Measurements from ENCODE around the gene THSD7A.

DNA sequence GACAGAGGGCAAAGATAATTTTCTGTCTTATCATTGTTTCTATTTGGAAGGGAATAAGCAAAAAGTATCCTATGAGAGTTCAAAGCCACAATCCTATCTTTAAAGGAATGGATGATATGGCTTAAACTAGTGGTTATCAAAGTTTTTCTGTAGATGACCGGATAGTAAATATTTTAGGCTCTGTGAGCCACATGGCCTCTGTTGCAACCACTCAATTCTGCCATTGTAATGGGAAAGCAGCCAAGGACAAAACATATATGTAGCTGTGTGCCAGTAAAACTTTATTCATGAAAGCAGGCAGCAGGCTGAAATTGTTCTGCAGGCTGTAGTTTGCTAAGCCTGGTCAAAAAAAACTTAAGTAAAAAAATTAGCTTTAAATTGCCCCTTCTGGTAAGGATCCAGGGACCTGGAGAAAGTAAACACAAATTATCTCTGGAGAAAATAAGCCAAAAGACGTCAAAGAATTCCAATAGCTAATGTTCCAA lies 73.3 kb downstream of the THSD7A start:
- TF ChIP-seq, protein P1, sequence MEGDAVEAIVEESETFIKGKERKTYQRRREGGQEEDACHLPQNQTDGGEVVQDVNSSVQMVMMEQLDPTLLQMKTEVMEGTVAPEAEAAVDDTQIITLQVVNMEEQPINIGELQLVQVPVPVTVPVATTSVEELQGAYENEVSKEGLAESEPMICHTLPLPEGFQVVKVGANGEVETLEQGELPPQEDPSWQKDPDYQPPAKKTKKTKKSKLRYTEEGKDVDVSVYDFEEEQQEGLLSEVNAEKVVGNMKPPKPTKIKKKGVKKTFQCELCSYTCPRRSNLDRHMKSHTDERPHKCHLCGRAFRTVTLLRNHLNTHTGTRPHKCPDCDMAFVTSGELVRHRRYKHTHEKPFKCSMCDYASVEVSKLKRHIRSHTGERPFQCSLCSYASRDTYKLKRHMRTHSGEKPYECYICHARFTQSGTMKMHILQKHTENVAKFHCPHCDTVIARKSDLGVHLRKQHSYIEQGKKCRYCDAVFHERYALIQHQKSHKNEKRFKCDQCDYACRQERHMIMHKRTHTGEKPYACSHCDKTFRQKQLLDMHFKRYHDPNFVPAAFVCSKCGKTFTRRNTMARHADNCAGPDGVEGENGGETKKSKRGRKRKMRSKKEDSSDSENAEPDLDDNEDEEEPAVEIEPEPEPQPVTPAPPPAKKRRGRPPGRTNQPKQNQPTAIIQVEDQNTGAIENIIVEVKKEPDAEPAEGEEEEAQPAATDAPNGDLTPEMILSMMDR (IDR thresholded peaks at IDR 0.05), result no peak
- TF ChIP-seq SP1 (CRISPR knock-in tag; conservative IDR thresholded peaks at IDR 0.05) (no peak), JUN (CRISPR knock-in tag; IDR thresholded peaks at IDR 0.05) (no peak), PREB (CRISPR knock-in tag; IDR thresholded peaks at IDR 0.05; ENCODE audit: borderline replicate concordance) (no peak), CREB1 (CRISPR knock-in tag; IDR thresholded peaks at IDR 0.05) (no peak), ETV6 (CRISPR knock-in tag; IDR thresholded peaks at IDR 0.05) (no peak)
- TF ChIP-seq, protein P2, sequence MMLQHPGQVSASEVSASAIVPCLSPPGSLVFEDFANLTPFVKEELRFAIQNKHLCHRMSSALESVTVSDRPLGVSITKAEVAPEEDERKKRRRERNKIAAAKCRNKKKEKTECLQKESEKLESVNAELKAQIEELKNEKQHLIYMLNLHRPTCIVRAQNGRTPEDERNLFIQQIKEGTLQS (CRISPR knock-in tag; conservative IDR thresholded peaks at IDR 0.05), result no peak
- TF ChIP-seq, protein P3, sequence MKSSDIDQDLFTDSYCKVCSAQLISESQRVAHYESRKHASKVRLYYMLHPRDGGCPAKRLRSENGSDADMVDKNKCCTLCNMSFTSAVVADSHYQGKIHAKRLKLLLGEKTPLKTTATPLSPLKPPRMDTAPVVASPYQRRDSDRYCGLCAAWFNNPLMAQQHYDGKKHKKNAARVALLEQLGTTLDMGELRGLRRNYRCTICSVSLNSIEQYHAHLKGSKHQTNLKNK (CRISPR knock-in tag; IDR thresholded peaks at IDR 0.05), result no peak
- TF ChIP-seq, protein P4, sequence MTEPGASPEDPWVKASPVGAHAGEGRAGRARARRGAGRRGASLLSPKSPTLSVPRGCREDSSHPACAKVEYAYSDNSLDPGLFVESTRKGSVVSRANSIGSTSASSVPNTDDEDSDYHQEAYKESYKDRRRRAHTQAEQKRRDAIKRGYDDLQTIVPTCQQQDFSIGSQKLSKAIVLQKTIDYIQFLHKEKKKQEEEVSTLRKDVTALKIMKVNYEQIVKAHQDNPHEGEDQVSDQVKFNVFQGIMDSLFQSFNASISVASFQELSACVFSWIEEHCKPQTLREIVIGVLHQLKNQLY (CRISPR knock-in tag; IDR thresholded peaks at IDR 0.05), result no peak
- TF ChIP-seq, protein P5, sequence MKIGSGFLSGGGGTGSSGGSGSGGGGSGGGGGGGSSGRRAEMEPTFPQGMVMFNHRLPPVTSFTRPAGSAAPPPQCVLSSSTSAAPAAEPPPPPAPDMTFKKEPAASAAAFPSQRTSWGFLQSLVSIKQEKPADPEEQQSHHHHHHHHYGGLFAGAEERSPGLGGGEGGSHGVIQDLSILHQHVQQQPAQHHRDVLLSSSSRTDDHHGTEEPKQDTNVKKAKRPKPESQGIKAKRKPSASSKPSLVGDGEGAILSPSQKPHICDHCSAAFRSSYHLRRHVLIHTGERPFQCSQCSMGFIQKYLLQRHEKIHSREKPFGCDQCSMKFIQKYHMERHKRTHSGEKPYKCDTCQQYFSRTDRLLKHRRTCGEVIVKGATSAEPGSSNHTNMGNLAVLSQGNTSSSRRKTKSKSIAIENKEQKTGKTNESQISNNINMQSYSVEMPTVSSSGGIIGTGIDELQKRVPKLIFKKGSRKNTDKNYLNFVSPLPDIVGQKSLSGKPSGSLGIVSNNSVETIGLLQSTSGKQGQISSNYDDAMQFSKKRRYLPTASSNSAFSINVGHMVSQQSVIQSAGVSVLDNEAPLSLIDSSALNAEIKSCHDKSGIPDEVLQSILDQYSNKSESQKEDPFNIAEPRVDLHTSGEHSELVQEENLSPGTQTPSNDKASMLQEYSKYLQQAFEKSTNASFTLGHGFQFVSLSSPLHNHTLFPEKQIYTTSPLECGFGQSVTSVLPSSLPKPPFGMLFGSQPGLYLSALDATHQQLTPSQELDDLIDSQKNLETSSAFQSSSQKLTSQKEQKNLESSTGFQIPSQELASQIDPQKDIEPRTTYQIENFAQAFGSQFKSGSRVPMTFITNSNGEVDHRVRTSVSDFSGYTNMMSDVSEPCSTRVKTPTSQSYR (CRISPR knock-in tag; IDR thresholded peaks at IDR 0.05), result no peak
- TF ChIP-seq, protein P6, sequence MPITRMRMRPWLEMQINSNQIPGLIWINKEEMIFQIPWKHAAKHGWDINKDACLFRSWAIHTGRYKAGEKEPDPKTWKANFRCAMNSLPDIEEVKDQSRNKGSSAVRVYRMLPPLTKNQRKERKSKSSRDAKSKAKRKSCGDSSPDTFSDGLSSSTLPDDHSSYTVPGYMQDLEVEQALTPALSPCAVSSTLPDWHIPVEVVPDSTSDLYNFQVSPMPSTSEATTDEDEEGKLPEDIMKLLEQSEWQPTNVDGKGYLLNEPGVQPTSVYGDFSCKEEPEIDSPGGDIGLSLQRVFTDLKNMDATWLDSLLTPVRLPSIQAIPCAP (CRISPR knock-in tag; IDR thresholded peaks at IDR 0.05), result no peak
- TF ChIP-seq, protein P7, sequence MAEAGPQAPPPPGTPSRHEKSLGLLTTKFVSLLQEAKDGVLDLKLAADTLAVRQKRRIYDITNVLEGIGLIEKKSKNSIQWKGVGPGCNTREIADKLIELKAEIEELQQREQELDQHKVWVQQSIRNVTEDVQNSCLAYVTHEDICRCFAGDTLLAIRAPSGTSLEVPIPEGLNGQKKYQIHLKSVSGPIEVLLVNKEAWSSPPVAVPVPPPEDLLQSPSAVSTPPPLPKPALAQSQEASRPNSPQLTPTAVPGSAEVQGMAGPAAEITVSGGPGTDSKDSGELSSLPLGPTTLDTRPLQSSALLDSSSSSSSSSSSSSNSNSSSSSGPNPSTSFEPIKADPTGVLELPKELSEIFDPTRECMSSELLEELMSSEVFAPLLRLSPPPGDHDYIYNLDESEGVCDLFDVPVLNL (CRISPR knock-in tag; IDR thresholded peaks at IDR 0.05; ENCODE audit: borderline replicate concordance, low read depth), result no peak
